IMR-90 (cell line): ENCODE data around the gene CAMTA1. TPM values are rescaled to one million over a fixed set of nuclear protein-coding genes. Genes with fewer than 3 reads are reported as not detected.
A peak's percentile ranks its signal among the peaks of the same experiment; 100 is the strongest.

Experiments used
- ATAC-seq: fragments of 200-7000 bp; cut with Tn5 transposase; 2 replicates; pipeline ENCODE4 v1.9.1; 2020; ENCODE audit warnings: low read depth, mild to moderate bottlenecking, moderate library complexity
- BruUV-seq: library from RNA; stranded (reverse); fragments of 400-500 nt; replicated peaks from 2 replicates; lab custom pipeline; 2021; lab: Mats Ljungman, UMichigan
- CTCF ChIA-PET: fragments of 300-600 bp; formaldehyde crosslinking; extraction: SDS; loops from one replicate; lab custom pipeline; 2021; ENCODE audit warnings: antibody characterized with exemption; lab: Yijun Ruan, JAX
- POLR2A ChIA-PET: fragments of 300-600 bp; sonication (Branson Sonifier 250); formaldehyde crosslinking; loops from one replicate; lab custom pipeline; 2022; ENCODE audit warnings: antibody characterized with exemption; ENCODE audit not compliant: unreplicated experiment; lab: Charles Lee
- DNase-seq: peaks from one replicate; pipeline ENCODE4 v3.0.0; 2013
- H2AFZ ChIP-seq: replicated peaks from 2 replicates; pipeline ENCODE3; 2013; ENCODE audit warnings: low read length, mild to moderate bottlenecking; ENCODE audit not compliant: poor library complexity
- H2AK5ac ChIP-seq: 2 replicates; pipeline ENCODE4 v1.6.1; 2013; ENCODE audit warnings: low read depth, low read length, inconsistent platforms
- H2AK9ac ChIP-seq: replicated peaks from 2 replicates; pipeline ENCODE3; 2013; ENCODE audit warnings: mild to moderate bottlenecking, low read depth, low read length, moderate library complexity; ENCODE audit not compliant: poor library complexity
- H2BK120ac ChIP-seq: 2 replicates; pipeline ENCODE4 v1.6.1; 2013; ENCODE audit warnings: low read depth, low read length, inconsistent platforms
- H2BK15ac ChIP-seq: 3 replicates; pipeline ENCODE4 v1.6.1; 2013; ENCODE audit warnings: low read depth, low read length, inconsistent platforms
- H2BK20ac ChIP-seq: 2 replicates; pipeline ENCODE4 v1.6.1; 2013; ENCODE audit warnings: low read depth, mild to moderate bottlenecking, inconsistent platforms, low read length, moderate library complexity
- H2BK5ac ChIP-seq: 2 replicates; pipeline ENCODE4 v1.6.1; 2013; ENCODE audit warnings: mild to moderate bottlenecking, low read depth, low read length, inconsistent platforms; ENCODE audit not compliant: poor library complexity, severe bottlenecking
- H3K14ac ChIP-seq: replicated peaks from 2 replicates; pipeline ENCODE4 v1.6.1; 2013; ENCODE audit warnings: low read depth, low read length, inconsistent platforms
- H3K18ac ChIP-seq: 2 replicates; pipeline ENCODE4 v1.6.1; 2013; ENCODE audit warnings: low read depth, low read length, control low read depth
- H3K23ac ChIP-seq: 2 replicates; pipeline ENCODE4 v1.6.1; 2013; ENCODE audit warnings: low read depth, low read length, inconsistent platforms
- H3K27ac ChIP-seq: 2 replicates; pipeline ENCODE4 v1.5.1; 2013; ENCODE audit warnings: mild to moderate bottlenecking, control low read depth, low read length; ENCODE audit not compliant: insufficient read depth
- H3K27me3 ChIP-seq: 2 replicates; pipeline ENCODE4 v1.6.1; 2013; ENCODE audit warnings: low read length; ENCODE audit not compliant: control insufficient read depth, insufficient read depth
- H3K36me3 ChIP-seq: 2 replicates; pipeline ENCODE4 v1.6.1; 2013; ENCODE audit warnings: low read length, mixed read lengths; ENCODE audit not compliant: control insufficient read depth, insufficient read depth
- H3K4ac ChIP-seq: 2 replicates; pipeline ENCODE4 v1.6.1; 2013; ENCODE audit warnings: low read depth, low read length, inconsistent platforms
- H3K4me1 ChIP-seq: 2 replicates; pipeline ENCODE4 v1.6.1; 2013; ENCODE audit warnings: low read length, mixed read lengths; ENCODE audit not compliant: control insufficient read depth, insufficient read depth
- H3K4me2 ChIP-seq: 2 replicates; pipeline ENCODE4 v1.6.1; 2013; ENCODE audit warnings: low read depth, mild to moderate bottlenecking, control low read depth, low read length, moderate library complexity
- H3K4me3 ChIP-seq: 2 replicates; pipeline ENCODE4 v1.5.1; 2013; ENCODE audit warnings: low read depth, mild to moderate bottlenecking, control low read depth, low read length, moderate library complexity; ENCODE audit not compliant: insufficient read depth
- H3K56ac ChIP-seq: 2 replicates; pipeline ENCODE4 v1.6.1; 2013; ENCODE audit warnings: low read length, inconsistent platforms; ENCODE audit not compliant: insufficient read depth; ENCODE audit errors: extremely low read depth
- H3K79me1 ChIP-seq, 2 experiments: 2 replicates each; pipeline ENCODE4 v1.6.1; 2013; ENCODE audit warnings: low read length in 2 of 2, inconsistent platforms in 1 of 2, low read depth in 1 of 2
- H3K9ac ChIP-seq: 2 replicates; pipeline ENCODE4 v1.6.1; 2013; ENCODE audit warnings: low read depth, low read length, control low read depth
- H3K9me1 ChIP-seq: 2 replicates; pipeline ENCODE4 v1.6.1; 2013; ENCODE audit warnings: low read length, inconsistent platforms; ENCODE audit not compliant: insufficient read depth
- H3K9me3 ChIP-seq: 2 replicates; pipeline ENCODE4 v1.6.1; 2013; ENCODE audit warnings: low read length; ENCODE audit not compliant: control insufficient read depth, insufficient read depth
- H4K20me1 ChIP-seq: 2 replicates; pipeline ENCODE4 v1.6.1; 2013; ENCODE audit warnings: low read length, inconsistent platforms; ENCODE audit not compliant: insufficient read depth
- H4K5ac ChIP-seq: 2 replicates; pipeline ENCODE4 v1.6.1; 2013; ENCODE audit warnings: mild to moderate bottlenecking, low read depth, low read length, control low read depth
- H4K8ac ChIP-seq, 2 experiments: 2 replicates each; pipeline ENCODE4 v1.6.1; 2013; ENCODE audit warnings: low read depth in 2 of 2, low read length in 2 of 2, control low read depth in 1 of 2, inconsistent platforms in 1 of 2
- H4K91ac ChIP-seq: 2 replicates; pipeline ENCODE4 v1.6.1; 2013; ENCODE audit warnings: low read depth, low read length, inconsistent platforms; ENCODE audit not compliant: insufficient read depth
- CTCF ChIP-seq: conservative IDR thresholded peaks from 2 replicates; pipeline ENCODE4 v1.5.1; 2012; ENCODE audit warnings: mild to moderate bottlenecking, low read depth, low read length, improper control_type of control experiment
- RAD21 ChIP-seq: IDR thresholded peaks from 2 replicates; pipeline ENCODE4 v1.6.1; 2012; ENCODE audit warnings: low read length, improper control_type of control experiment
- SMC3 ChIP-seq: fragments of 150-350 bp; IDR thresholded peaks from 2 replicates; pipeline ENCODE4 v1.6.1; 2016; ENCODE audit warnings: low read depth, mild to moderate bottlenecking, antibody characterized with exemption, low read length, moderate library complexity
- USF2 ChIP-seq: fragments of 150-350 bp; IDR thresholded peaks from 2 replicates; pipeline ENCODE4 v1.6.1; 2017; ENCODE audit warnings: mild to moderate bottlenecking, antibody characterized with exemption, low read length, low read depth
- WGBS, 2 experiments: methylation state at CpG; one replicate each; pipeline versions ENCODE4 v1.1.5 to v1.1.7; 2013; ENCODE audit warnings: missing lambda C conversion rate in 2 of 2; ENCODE audit not compliant: insufficient read length in 1 of 2; ENCODE audit errors: extremely low coverage in 2 of 2; 5-methylcytosine and 5-hydroxymethylcytosine counted together
- dilution Hi-C: fragments of 300-500 bp; cut with HindIII; formaldehyde crosslinking; loops from one replicate; pipeline ENCODE4 v1.14.3; 2018; ENCODE audit warnings: low sequenced_read_pairs; ENCODE audit not compliant: unreplicated experiment
- in situ Hi-C: fragments of 300-500 bp; cut with MboI; formaldehyde crosslinking; loops from 3 replicates; pipeline ENCODE4 v1.14.3; 2019; ENCODE audit warnings: low sequenced_read_pairs, inconsistent platforms, mixed read lengths
- intact Hi-C: fragments of 100-400 bp; cut with micrococcal nuclease; formaldehyde crosslinking; loops from 2 replicates; pipeline ENCODE4 v1.10.0; 2022
- polyA plus RNA-seq, 3 experiments: library from polyadenylated mRNA; depleted of rRNA; stranded (reverse); fragments of >200 nt; gene quantifications; 2 replicates each; pipeline ENCODE4 v1.2.3, GENCODE V29; 2012; ENCODE audit warnings: low replicate concordance in 1 of 3
- total RNA-seq: library from RNA; depleted of rRNA; stranded (reverse); fragments of >200 nt; gene quantifications from 2 replicates; pipeline ENCODE4 v1.2.3, GENCODE V29; 2012

CAMTA1 gene
- total and polyA plus RNA-seq, 2 of the 4 experiments (the other 2 are of a cell fraction): 35.5 to 74.3 TPM

GRCh38 chr1:7623842-7624241, 838.6 kb downstream of the CAMTA1 start:
- Histone ChIP-seq H2AK5ac (no peak overlapping the region), H3K4me2 (no peak overlapping the region), H4K8ac (no peak overlapping the region), H2BK15ac (no peak overlapping the region), H3K27me3 (peaks cover 45% of the 10 kb centered on the region), H2BK120ac (no peak overlapping the region), H3K23ac (no peak overlapping the region), H3K9ac (no peak overlapping the region), H3K56ac (no peak overlapping the region), H4K5ac (no peak overlapping the region), H3K4ac (no peak overlapping the region), H2BK20ac (no peak overlapping the region), H3K4me3 (no peak overlapping the region), H2AFZ (no peak overlapping the region), H2AK9ac (peak overlapping the region; percentile 78), H3K14ac (no peak overlapping the region), H3K36me3 (no peaks in the 10 kb centered on the region), H3K9me1 (no peaks in the 10 kb centered on the region), H3K18ac (no peak overlapping the region), H3K27ac (no peak overlapping the region), H4K91ac (no peak overlapping the region), H2BK5ac (no peak overlapping the region), H3K4me1 (no peaks in the 10 kb centered on the region), H3K79me1 (no peaks in the 10 kb centered on the region), H3K9me3 (no peaks in the 10 kb centered on the region), H4K20me1 (no peaks in the 10 kb centered on the region; the same call in 1 of the 2 replicates)
- dilution Hi-C loops: no loop called here
- DNase-seq (no peak), ATAC-seq (no peak)
- CTCF ChIA-PET: no interaction called here
- 59% methylated on average over 6 of the region's 8 CpGs; no CpG with 5 or more reads in 1 of the 2 experiments for WGBS, 2 experiments
- no peak for TF ChIP-seq CTCF
- TF ChIP-seq SMC3: no peak
- no peak for TF ChIP-seq RAD21
- no peak for TF ChIP-seq USF2
- intact Hi-C loops: no loop called here
- in situ Hi-C loops: no loop called here
- BruUV-seq: no TSS peak
- POLR2A ChIA-PET: no interaction called here
